Measurements from ENCODE around the gene DCST2. TPM values are rescaled to one million over a fixed set of nuclear protein-coding genes. Genes with fewer than 3 reads are reported as not detected.

The DCST2 gene
- total and polyA plus RNA-seq, 9 of the 15 experiments (the other 6 are each of a cell fraction or from before 2014, with no cell fraction given), result 0.09 to 0.49 (median 0.11) TPM; not detected in 3

- TF ChIP-seq NKRF (IDR thresholded peaks at IDR 0.05; ENCODE audit: borderline replicate concordance), result peak; percentile 65; the same call in 1 of the 2 replicates
- no peak for TF ChIP-seq ARID3B (CRISPR knock-in tag; IDR thresholded peaks at IDR 0.05; ENCODE audit: borderline replicate concordance)
- TF ChIP-seq GATA2 (CRISPR knock-in tag; IDR thresholded peaks at IDR 0.05), result no peak
- no peak for TF ChIP-seq CBX2 (IDR thresholded peaks at IDR 0.05; ENCODE audit: insufficient read depth, low read length, poor library complexity, severe bottlenecking)
- TF ChIP-seq DACH1 (IDR thresholded peaks at IDR 0.05; ENCODE audit: partially characterized antibody), result no peak
- TF ChIP-seq RFX5 (IDR thresholded peaks at IDR 0.05; ENCODE audit: low read depth, low read length), result no peak
- TF ChIP-seq MGA (IDR thresholded peaks at IDR 0.05), result peak; percentile 98
- TF ChIP-seq ELF1 (tag; IDR thresholded peaks at IDR 0.05), result peak; percentile 23; the same call in 1 of the 2 replicates
- TF ChIP-seq SMARCE1 (IDR thresholded peaks at IDR 0.05), result 0 out of 2 replicates have a peak, but pooled peaks have one; percentile 13
- TF ChIP-seq OTX1 (CRISPR knock-in tag; IDR thresholded peaks at IDR 0.05), result 0 out of 2 replicates have a peak, but pooled peaks have one; percentile 21
Observed at GRCh38 chr1:154999571-155000410, 33.8 kb downstream of the DCST2 start (continued).

Data from K562 (cell line).